ENCODE results near the gene NLRC3.

Gene NLRC3

DNA sequence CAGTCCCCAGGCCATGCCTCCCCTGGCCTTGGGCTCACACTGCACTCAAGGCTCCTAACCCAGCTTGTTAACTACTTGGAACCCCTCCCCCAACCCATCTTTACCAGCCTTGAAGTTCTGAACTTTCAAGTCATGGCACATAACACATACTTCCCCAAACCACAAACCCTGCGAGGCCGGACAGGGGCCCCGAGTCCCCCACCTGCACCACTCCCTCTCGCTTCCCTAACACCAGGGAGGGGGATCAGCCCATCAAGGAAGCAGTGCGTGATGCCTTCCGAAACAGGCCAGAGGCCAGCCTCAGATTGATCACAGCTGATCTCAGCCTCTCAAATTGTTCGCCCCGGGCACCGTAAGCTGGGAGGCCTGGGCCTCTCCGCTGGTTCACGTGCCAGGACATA, 3.0 kb upstream of the NLRC3 start:
- no peak for DNase-seq (ENCODE audit: low spot score)

DNA sequence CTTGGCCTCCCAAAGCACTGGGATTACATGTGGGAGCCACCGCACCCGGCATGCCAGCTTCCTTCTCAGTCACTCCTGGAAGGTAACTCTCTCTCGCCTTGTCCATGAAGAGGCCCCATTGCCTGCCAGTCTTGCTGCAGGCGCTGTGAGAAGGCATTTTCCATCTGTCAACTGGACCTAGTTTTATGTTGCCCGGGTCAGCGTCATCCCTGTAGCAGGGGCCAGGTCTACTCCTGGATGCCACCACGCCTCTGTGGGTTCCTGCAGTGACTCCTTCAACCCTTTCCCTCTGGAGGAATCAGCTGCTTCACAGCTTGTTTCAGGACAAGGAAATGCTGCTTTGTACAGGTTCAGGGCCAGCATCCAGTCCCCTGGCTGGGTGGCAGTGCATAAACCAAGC, 2.6 kb upstream of the NLRC3 start:
- no peak for DNase-seq (ENCODE audit: low spot score)

GRCh38 chr16:3578610-3579551, 1.7 kb upstream of the NLRC3 start:
- no peak for DNase-seq (ENCODE audit: low spot score)

DNA sequence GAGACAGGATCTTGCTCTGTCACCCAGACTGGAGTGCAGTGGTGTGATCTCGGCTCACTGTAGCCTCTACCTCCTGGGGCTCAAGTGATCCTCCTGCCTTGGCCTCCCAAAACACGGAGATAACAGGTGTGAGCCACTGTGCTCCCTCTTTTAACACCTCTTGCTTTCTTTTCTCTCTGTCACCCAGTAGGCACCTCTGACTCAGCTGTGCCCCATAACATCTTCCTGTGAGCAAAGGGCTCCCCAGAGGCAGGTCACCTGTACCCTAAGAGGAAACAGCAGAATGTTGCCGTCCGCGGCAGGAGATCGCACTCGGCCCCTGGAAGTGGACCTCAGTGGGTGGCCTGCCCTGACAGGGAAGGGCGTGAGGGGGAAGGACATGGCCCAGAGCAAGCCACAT, 918 bp upstream of the NLRC3 start:
- DNase-seq (ENCODE audit: low spot score), result no peak

DNA sequence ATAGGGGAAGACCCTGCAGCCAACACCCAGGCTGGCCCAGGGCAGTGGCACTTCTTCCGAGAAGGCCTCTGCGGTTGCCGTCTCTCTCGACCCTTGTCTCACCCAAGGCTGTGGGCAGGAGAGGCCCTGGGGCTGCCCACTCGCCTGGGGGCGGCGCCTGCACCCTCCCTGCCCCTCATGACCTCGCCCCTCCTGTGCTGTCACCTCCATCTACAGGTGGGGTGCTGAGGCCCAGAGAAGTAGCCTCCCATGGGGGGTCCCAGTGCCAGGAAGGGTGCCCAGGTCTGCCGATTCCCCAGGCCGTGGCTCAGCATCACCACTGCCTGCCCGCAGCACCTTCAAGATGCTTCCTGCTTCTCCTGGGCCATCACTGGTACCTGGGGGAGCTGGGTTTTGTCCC, 992 bp downstream of the NLRC3 start:
- DNase-seq (ENCODE audit: low spot score), result no peak

- DNase-seq (ENCODE audit: low spot score), result no peak
Observed at GRCh38 chr16:3575491-3575890, 1.7 kb downstream of the NLRC3 start.

DNA sequence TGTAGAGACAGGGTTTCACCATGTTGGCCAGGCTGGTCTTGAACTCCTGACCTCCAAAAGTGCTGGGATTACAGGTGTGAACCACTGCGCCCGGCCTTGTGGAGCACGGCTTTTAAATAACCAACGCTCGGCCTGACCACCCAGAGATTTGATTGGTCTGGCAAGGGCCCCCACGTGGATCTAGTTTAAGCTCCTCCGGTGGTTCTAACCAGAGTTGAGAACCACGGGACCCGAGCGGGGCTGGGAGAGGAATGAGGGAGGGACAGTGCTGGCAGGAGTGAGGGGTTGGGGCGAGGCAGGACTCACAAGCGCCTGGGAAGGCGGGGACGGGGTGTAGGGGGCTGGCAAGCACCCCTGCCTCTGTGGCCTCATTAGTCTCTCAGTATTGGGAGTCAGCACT, 3.0 kb downstream of the NLRC3 start:
- DNase-seq (ENCODE audit: low spot score), result no peak

DNA sequence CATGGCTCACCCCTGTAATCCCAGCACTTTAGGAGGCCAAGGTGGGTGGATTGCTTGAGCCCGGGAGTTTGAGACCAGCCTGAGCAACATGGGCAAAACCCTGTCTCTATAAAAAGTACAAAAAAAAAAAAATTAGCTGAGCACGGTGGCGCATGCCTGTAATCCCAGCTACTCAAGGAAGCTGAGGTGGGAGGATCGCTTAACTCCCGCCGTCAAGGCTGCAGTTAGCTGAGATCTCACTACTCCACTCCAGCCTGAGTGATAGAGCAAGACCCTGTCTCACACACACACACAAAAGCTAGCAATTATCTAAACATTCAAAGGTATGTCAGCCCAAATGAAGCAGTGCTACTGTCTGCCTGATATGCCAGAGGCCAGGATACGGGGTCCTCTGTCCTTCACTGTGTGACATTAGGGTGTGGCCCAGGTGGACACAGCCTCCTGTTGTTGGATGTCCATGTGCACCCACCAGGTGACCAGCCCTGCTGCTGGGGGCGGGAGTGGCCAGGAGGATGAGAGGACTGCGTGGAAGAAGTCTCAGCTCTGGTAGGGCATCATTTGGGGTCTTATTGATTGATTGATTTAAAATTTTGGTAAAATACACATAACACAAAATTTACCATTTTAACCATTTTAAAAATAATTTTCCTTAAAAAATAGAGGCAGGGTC, 3.9 kb downstream of the NLRC3 start:
- no peak for DNase-seq (ENCODE audit: low spot score)

- DNase-seq (ENCODE audit: low spot score), result no peak
Observed at GRCh38 chr16:3570420-3571062, 6.7 kb downstream of the NLRC3 start.

GRCh38 chr16:3569851-3570250, 7.4 kb downstream of the NLRC3 start:
- DNase-seq (ENCODE audit: low spot score), result no peak

GRCh38 chr16:3566990-3567389, 10.2 kb downstream of the NLRC3 start:
- DNase-seq (ENCODE audit: low spot score), result no peak

- no peak for DNase-seq (ENCODE audit: low spot score)
Observed at GRCh38 chr16:3564889-3565141, 12.4 kb downstream of the NLRC3 start.

- DNase-seq (ENCODE audit: low spot score), result no peak
Observed at GRCh38 chr16:3564130-3564888, 12.9 kb downstream of the NLRC3 start.

GRCh38 chr16:3562914-3563480, 14.2 kb downstream of the NLRC3 start:
- no peak for DNase-seq (ENCODE audit: low spot score)

GRCh38 chr16:3561626-3562025, 15.6 kb downstream of the NLRC3 start:
- no peak for DNase-seq (ENCODE audit: low spot score)

DNA sequence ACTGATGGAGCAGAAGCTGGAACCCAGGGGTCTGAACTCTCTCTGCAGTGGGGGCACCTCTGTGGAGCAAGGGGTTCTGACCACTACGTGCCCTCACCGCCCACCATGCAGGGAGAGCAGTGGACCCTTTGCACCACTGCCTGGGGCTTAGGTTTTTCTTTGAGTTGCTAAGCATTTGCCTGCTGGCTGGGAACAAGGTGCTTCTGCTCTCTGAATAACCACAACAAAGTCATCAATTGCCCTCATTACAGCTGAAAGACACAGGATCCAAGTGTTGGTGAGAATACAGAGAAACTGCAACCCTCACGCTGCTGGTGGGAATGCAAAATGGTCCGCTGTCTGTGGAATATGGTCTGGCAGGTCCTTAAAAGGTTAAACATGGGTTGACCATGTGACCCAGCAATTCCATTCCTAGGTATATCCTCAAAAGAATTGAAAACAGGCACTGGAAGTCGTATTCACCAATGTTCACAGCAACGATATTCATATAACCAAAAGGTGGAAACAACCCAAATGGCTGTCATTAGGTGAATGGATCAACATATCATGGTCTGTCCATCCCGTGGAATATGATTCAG, 22.8 kb downstream of the NLRC3 start:
- DNase-seq (ENCODE audit: low spot score), result no peak

GRCh38 chr16:3553138-3553923, 23.9 kb downstream of the NLRC3 start:
- DNase-seq (ENCODE audit: low spot score), result no peak

DNA sequence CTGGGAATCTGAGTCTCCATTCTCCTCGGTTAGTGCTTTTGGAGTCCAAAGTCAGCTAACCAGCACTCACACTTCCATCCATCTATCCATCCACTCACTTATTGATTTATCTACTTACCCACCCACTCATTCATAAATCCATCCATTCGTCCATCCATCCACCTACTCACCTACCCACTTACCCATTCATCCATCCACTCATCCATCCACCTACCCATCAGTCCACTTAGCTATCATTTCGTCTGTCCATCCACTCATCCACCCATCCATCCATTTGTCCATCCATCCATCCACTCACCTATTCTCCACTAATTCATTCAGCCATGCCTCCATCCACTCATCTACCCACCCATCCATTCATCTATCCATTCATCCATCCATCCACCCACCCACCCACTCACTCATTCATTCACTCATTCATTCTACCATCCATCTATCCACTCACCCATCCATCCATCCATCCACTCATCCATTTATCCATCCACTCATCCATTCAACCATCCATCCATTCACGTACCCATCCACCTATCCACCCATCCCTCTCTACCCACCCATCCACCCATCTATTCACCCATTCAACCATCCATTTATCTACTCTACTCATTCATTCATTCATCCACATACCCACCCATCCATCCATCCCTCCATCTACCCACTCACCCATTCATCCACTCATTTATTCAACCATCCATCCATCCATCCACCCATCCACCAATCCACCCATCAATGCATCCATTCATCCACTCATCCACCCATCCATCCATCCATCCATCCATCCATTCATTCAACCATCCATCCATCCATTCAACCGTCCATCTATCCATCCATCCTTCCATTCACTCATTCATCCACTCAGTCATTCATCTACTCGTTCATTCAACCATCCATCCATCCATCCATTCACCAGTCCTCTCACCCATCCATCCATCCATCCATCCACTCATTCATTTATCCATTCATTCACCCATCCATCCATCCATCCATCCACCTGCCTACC, 26.1 kb downstream of the NLRC3 start:
- DNase-seq (ENCODE audit: low spot score), result no peak

GRCh38 chr16:3549906-3550305, 27.3 kb downstream of the NLRC3 start:
- no peak for DNase-seq (ENCODE audit: low spot score)

DNA sequence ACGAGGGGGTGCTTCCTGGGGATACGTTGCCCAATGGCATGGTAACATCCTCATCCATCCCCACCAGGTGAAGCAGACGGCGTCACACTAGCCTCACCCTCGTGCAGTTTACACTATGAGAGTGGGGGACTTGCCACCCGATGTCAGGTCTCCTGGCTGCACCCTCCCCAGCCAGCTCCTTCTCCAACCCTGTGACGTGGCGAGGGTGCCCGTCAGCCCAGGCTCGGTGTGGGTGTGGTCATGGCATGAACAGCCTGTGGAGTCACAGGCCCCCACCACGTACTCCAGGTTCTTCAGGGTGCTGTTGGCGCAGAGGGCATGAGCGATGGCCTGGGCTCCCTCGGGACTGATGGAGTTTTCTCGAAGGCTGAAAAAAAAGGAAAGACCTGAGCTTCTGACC, 28.3 kb downstream of the NLRC3 start:
- DNase-seq (ENCODE audit: low spot score), result no peak

All from GM03348 (cell line).